ENCODE measurements around the gene MCTP1. TPM values are rescaled to one million over a fixed set of nuclear protein-coding genes. Genes with fewer than 3 reads are reported as not detected.

The MCTP1 gene
- total and polyA plus RNA-seq, 2 experiments from 2014 or later, result 1.3 to 5.7 TPM

DNA sequence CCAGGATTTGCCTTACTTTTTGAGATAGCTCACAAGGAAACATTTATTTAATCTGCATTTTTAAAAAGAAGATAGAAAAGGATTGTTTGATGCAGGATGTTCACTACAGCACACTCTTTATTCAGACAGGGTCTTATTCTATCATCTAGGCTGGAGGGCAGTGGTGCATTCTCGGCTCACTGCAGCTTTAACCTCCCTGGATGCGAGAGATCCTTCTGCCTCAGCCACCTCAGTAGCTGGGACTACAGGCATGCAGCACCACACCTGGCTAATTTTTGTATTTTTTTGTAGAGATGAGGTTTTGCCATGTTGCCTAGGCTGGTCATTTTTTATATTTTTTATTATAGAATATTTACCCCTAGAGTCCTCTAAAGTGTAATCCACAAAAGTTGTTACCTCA lies 221.4 kb downstream of the MCTP1 start:
- DNase-seq (ENCODE audit: low spot score), result no peak
- no peak overlapping the region for H2AFZ ChIP-seq
- H3K36me3 ChIP-seq (replicated peaks; ENCODE audit: insufficient read depth, low read depth), result no peaks in the 10 kb centered on the region
- no peaks in the 10 kb centered on the region for H3K9me3 ChIP-seq (ENCODE audit: low read depth)
- 87% methylated on average over 2 of the region's 2 CpGs for WGBS (ENCODE audit: low lambda C conversion rate, missing lambda C conversion rate)
- no peak overlapping the region for H3K4me2 ChIP-seq
- no peaks in the 10 kb centered on the region for H4K20me1 ChIP-seq (ENCODE audit: insufficient read depth, poor library complexity, severe bottlenecking)
- no peaks in the 10 kb centered on the region for H3K4me1 ChIP-seq (ENCODE audit: insufficient read depth)
- no peak overlapping the region for H3K4me3 ChIP-seq
- H3K27ac ChIP-seq, result no peak overlapping the region
- H3K79me2 ChIP-seq, result no peaks in the 10 kb centered on the region
- TF ChIP-seq EZH2 (IDR thresholded peaks at IDR 0.05; ENCODE audit: borderline replicate concordance), result no peak
- no peak for TF ChIP-seq EZH2phosphoT487 (IDR thresholded peaks at IDR 0.05; ENCODE audit: low read depth, severe bottlenecking, unreplicated experiment)
- TF ChIP-seq, protein P1, sequence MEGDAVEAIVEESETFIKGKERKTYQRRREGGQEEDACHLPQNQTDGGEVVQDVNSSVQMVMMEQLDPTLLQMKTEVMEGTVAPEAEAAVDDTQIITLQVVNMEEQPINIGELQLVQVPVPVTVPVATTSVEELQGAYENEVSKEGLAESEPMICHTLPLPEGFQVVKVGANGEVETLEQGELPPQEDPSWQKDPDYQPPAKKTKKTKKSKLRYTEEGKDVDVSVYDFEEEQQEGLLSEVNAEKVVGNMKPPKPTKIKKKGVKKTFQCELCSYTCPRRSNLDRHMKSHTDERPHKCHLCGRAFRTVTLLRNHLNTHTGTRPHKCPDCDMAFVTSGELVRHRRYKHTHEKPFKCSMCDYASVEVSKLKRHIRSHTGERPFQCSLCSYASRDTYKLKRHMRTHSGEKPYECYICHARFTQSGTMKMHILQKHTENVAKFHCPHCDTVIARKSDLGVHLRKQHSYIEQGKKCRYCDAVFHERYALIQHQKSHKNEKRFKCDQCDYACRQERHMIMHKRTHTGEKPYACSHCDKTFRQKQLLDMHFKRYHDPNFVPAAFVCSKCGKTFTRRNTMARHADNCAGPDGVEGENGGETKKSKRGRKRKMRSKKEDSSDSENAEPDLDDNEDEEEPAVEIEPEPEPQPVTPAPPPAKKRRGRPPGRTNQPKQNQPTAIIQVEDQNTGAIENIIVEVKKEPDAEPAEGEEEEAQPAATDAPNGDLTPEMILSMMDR (IDR thresholded peaks at IDR 0.05; ENCODE audit: poor library complexity), result no peak
- no peaks in the 10 kb centered on the region for H3K27me3 ChIP-seq
- no peaks in the 10 kb centered on the region for H3K9me2 ChIP-seq (replicated peaks; ENCODE audit: insufficient read depth)

- H3K27me3 ChIP-seq, result no peaks in the 10 kb centered on the region
- H3K4me2 ChIP-seq, result no peak overlapping the region
- no peak for DNase-seq (ENCODE audit: low spot score)
- no peak overlapping the region for H2AFZ ChIP-seq
- H4K20me1 ChIP-seq (ENCODE audit: insufficient read depth, poor library complexity, severe bottlenecking), result no peaks in the 10 kb centered on the region
- 45% methylated on average over 2 of the region's 2 CpGs for WGBS (ENCODE audit: low lambda C conversion rate, missing lambda C conversion rate)
- no peaks in the 10 kb centered on the region for H3K9me3 ChIP-seq (ENCODE audit: low read depth)
- no peaks in the 10 kb centered on the region for H3K9me2 ChIP-seq (replicated peaks; ENCODE audit: insufficient read depth)
- H3K4me3 ChIP-seq, result no peak overlapping the region
- no peak overlapping the region for H3K27ac ChIP-seq
- no peak for TF ChIP-seq EZH2phosphoT487 (IDR thresholded peaks at IDR 0.05; ENCODE audit: low read depth, severe bottlenecking, unreplicated experiment)
- no peak for TF ChIP-seq EZH2 (IDR thresholded peaks at IDR 0.05; ENCODE audit: borderline replicate concordance)
- no peaks in the 10 kb centered on the region for H3K4me1 ChIP-seq (ENCODE audit: insufficient read depth)
- no peaks in the 10 kb centered on the region for H3K36me3 ChIP-seq (replicated peaks; ENCODE audit: insufficient read depth, low read depth)
- no peaks in the 10 kb centered on the region for H3K79me2 ChIP-seq
These were observed 224.8 kb downstream of the MCTP1 start for GRCh38 chr5:95060098-95060497.

DNA sequence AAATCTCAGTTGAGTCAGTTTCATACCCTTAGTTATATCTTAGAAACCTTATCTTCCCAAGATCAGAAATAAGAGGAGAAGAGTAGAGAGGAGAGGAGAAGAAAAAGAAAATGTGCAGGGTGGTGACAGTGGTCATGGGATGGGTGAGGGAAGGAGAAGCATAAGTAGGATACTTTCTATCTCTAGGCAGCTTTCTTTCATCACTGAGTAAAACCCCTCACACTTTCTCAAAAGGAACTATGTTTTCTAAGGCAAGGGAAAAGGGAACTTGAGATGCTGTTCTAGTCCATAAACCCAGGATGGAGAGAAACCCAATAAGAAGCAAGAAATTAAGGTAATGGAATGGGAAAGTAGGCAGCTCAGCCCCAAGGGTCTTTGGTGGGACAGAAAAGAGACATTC lies 225.3 kb downstream of the MCTP1 start:
- no peak overlapping the region for H3K4me3 ChIP-seq
- H3K4me2 ChIP-seq, result no peak overlapping the region
- no peak overlapping the region for H3K27ac ChIP-seq
- no peak for TF ChIP-seq EZH2 (IDR thresholded peaks at IDR 0.05; ENCODE audit: borderline replicate concordance)
- TF ChIP-seq, protein P1 (IDR thresholded peaks at IDR 0.05; ENCODE audit: poor library complexity), result no peak
- TF ChIP-seq EZH2phosphoT487 (IDR thresholded peaks at IDR 0.05; ENCODE audit: low read depth, severe bottlenecking, unreplicated experiment), result no peak
- no peaks in the 10 kb centered on the region for H3K36me3 ChIP-seq (replicated peaks; ENCODE audit: insufficient read depth, low read depth)
- no peaks in the 10 kb centered on the region for H3K79me2 ChIP-seq
- H2AFZ ChIP-seq, result no peak overlapping the region
- no peaks in the 10 kb centered on the region for H3K9me3 ChIP-seq (ENCODE audit: low read depth)
- H3K27me3 ChIP-seq, result no peaks in the 10 kb centered on the region
- H3K9me2 ChIP-seq (replicated peaks; ENCODE audit: insufficient read depth), result no peaks in the 10 kb centered on the region
- H4K20me1 ChIP-seq (ENCODE audit: insufficient read depth, poor library complexity, severe bottlenecking), result no peaks in the 10 kb centered on the region
- H3K4me1 ChIP-seq (ENCODE audit: insufficient read depth), result no peaks in the 10 kb centered on the region
- no peak for DNase-seq (ENCODE audit: low spot score)

GRCh38 chr5:95057615-95058014 lies 227.3 kb downstream of the MCTP1 start:
- TF ChIP-seq, protein P1 (IDR thresholded peaks at IDR 0.05; ENCODE audit: poor library complexity), result no peak
- no peak for TF ChIP-seq EZH2phosphoT487 (IDR thresholded peaks at IDR 0.05; ENCODE audit: low read depth, severe bottlenecking, unreplicated experiment)
- no peak for TF ChIP-seq EZH2 (IDR thresholded peaks at IDR 0.05; ENCODE audit: borderline replicate concordance)
- H2AFZ ChIP-seq, result no peak overlapping the region

More at GRCh38 chr5:95057615-95058014, 227.3 kb downstream of the MCTP1 start:
- 92% methylated on average over 5 of the region's 5 CpGs for WGBS (ENCODE audit: low lambda C conversion rate, missing lambda C conversion rate)
- Histone ChIP-seq H3K4me1 (ENCODE audit: insufficient read depth) (no peaks in the 10 kb centered on the region), H3K9me3 (ENCODE audit: low read depth) (no peaks in the 10 kb centered on the region), H3K27ac (no peak overlapping the region), H3K79me2 (no peaks in the 10 kb centered on the region), H3K4me2 (no peak overlapping the region), H3K27me3 (no peaks in the 10 kb centered on the region), H3K4me3 (no peak overlapping the region), H3K9me2 (replicated peaks; ENCODE audit: insufficient read depth) (no peaks in the 10 kb centered on the region), H4K20me1 (ENCODE audit: insufficient read depth, poor library complexity, severe bottlenecking) (no peaks in the 10 kb centered on the region), H3K36me3 (replicated peaks; ENCODE audit: insufficient read depth, low read depth) (no peaks in the 10 kb centered on the region)
- DNase-seq (ENCODE audit: low spot score), result no peak

Data from hepatocyte (in vitro differentiated cells).